HPDE6-E6E7 (cell line): ENCODE data around the gene BICD2.

Experiments used
- DNase-seq: peaks from one replicate; pipeline ENCODE4 v3.0.0; 2011; ENCODE audit warnings: missing footprints; ENCODE audit errors: extremely low spot score

Gene BICD2

GRCh38 chr9:92668746-92669526, 95.7 kb downstream of the BICD2 start:
- DNase-seq, result peak; percentile 76

- DNase-seq, result no peak
These were observed 97.6 kb downstream of the BICD2 start for GRCh38 chr9:92666912-92667532.

DNA sequence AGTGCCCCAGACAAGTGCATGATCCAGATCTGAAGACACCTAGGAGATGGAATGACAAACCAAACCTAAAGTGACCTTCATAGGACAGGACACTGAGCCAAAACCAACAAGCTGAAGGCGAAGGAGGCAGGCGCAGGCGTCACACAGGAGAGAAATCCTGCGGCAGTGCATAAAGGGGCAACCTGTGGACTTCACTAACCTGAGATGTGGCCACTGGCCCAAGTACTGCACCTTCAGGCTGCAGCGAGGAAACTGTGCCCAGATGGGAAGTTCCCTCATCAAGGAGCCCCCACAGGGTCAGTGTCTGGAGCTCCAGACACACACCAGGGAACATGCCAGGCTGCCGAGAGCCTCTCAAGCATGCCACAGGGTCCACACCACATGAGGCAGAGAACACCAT, 98.4 kb downstream of the BICD2 start:
- no peak for DNase-seq

GRCh38 chr9:92665836-92666235, 98.8 kb downstream of the BICD2 start:
- DNase-seq, result no peak

GRCh38 chr9:92664394-92665152, 100.1 kb downstream of the BICD2 start:
- no peak for DNase-seq

DNA sequence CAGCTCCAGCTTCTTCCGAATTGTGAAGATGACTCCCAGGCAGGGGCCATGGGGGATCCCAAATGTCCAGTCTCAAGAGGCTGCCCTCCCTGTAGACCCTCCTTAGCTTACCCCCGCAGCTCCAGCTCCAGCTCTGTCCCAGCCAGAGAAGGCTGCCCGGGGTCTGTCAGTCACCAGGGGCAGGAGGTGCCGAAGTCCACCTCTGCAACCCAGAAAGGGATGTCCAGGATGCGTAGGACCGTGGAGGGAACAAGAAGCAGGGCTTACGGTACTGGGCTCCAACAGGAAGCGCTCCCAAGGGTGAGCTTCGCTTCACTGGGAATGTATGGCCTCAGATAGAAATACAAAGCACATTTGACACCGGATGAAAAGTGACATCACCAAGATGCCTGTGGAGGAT, 100.7 kb downstream of the BICD2 start:
- no peak for DNase-seq

DNA sequence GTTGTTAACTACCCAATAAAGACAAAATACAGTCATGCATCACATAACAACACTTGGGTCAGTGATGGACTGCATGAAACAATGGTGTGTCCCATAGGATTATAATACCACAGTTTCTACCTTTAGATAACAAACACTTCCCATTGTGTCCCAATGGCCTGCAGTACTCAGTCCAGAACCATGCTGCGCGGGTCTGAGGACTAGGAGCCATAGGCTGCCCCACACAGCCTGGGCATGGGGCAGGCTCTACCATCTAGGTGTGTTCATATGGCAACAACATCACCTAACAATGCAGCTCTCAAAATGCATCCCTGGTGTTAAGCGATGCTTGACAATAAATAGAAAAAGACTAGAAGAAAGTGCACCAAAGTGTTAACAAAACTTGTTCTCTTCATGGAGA, 101.5 kb downstream of the BICD2 start:
- no peak for DNase-seq

GRCh38 chr9:92661743-92662142, 102.9 kb downstream of the BICD2 start:
- no peak for DNase-seq
